H1 (cell line): ENCODE data around the gene C19orf25. TPM values are rescaled to one million over a fixed set of nuclear protein-coding genes. Genes with fewer than 3 reads are reported as not detected.

Source experiments
- BACH1 ChIP-seq: IDR thresholded peaks from 2 replicates; pipeline ENCODE4 v1.6.1; 2012; ENCODE audit warnings: low read length, improper control_type of control experiment
- BRCA1 ChIP-seq: IDR thresholded peaks from 2 replicates; pipeline ENCODE4 v1.6.1; 2012; ENCODE audit warnings: low read depth, low read length, improper control_type of control experiment
- SRF ChIP-seq: IDR thresholded peaks from 2 replicates; pipeline ENCODE4 v1.6.1; 2011; ENCODE audit warnings: mild to moderate bottlenecking, low read depth, low read length, moderate library complexity
- polyA plus RNA-seq, 7 experiments: library from polyadenylated mRNA; depleted of rRNA in 3 of 7; stranded (reverse) in 5 of 7; unstranded in 2 of 7; fragments of >200 nt in 5 of 7; fragments of 200-250 nt in 2 of 7; gene quantifications; 1 replicate in 5 of 7; 2 replicates in 1 of 7; 4 replicates in 1 of 7; pipeline versions ENCODE4 v1.2.1 to v1.2.3, GENCODE V29; 2011 to 2013; ENCODE audit warnings: missing spikeins in 2 of 7, mixed read lengths in 2 of 7
- total RNA-seq: library from RNA; stranded (reverse); fragmentation: NEBNext Ultra II Directional; extraction: Animal tissue kit (Norgen Biotek cat#: 25700); gene quantifications from 2 replicates; pipeline ENCODE4 v1.2.1, GENCODE V29; 2021

The C19orf25 gene
- total and polyA plus RNA-seq, 2 of the 8 experiments (the other 6 are each of a cell fraction or from before 2014, with no cell fraction given), result 41.3 to 67.4 TPM

- no peak for TF ChIP-seq BACH1
- TF ChIP-seq SRF, result no peak
- no peak for TF ChIP-seq BRCA1
Measured at GRCh38 chr19:1437609-1438008, 41.4 kb downstream of the C19orf25 start (continued).
